GM18909 (cell line): ENCODE measurements around the gene LTBP4.

ENCODE experiments used
- ATAC-seq: cut with Tn5 transposase; IDR thresholded peaks from one replicate; pipeline ENCODE4 v1.9.1; 2021; ENCODE audit warnings: mild to moderate bottlenecking; ENCODE audit not compliant: unreplicated experiment, poor library complexity

The LTBP4 gene

GRCh38 chr19:40659116-40659515, 57.9 kb downstream of the LTBP4 start:
- ATAC-seq = no peak

DNA sequence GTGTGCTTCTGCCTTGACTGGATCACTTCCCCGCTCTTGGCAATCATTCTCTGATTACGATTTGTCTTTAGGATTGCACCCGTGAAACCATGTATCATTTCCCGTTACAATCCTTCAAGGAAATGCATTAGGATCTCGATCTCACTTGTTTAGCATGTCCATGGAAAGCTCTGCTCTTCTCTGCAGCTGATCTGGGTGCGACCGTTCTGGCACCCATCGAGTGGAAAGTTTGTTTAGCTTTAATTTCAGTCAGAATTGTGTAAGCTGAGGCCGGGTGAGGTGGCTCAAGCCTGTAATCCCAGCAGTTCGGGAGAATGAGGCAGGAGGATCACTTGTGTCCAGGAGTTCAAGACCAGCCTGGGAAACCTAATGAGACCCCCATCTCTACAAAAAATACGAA, 58.4 kb downstream of the LTBP4 start:
- ATAC-seq = no peak

DNA sequence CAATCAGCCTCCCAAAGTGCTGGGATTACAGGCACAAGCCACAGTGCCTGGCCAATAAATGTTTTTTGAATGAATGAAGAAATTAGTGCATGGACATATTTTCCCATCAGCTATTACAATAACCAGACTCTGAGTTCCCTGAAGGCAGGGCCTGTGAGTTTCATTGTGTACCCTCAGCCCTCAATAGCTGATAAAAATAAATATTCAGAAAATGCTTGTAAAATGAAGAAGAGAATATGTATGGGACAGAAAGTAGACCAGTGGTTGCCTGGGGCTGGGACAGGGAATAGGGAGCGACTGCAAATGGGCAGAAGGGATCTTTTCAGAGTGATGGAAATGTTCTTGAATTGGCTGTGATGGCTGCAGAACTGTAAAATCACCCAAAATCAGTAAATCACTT, 60.4 kb downstream of the LTBP4 start:
- ATAC-seq = no peak

DNA sequence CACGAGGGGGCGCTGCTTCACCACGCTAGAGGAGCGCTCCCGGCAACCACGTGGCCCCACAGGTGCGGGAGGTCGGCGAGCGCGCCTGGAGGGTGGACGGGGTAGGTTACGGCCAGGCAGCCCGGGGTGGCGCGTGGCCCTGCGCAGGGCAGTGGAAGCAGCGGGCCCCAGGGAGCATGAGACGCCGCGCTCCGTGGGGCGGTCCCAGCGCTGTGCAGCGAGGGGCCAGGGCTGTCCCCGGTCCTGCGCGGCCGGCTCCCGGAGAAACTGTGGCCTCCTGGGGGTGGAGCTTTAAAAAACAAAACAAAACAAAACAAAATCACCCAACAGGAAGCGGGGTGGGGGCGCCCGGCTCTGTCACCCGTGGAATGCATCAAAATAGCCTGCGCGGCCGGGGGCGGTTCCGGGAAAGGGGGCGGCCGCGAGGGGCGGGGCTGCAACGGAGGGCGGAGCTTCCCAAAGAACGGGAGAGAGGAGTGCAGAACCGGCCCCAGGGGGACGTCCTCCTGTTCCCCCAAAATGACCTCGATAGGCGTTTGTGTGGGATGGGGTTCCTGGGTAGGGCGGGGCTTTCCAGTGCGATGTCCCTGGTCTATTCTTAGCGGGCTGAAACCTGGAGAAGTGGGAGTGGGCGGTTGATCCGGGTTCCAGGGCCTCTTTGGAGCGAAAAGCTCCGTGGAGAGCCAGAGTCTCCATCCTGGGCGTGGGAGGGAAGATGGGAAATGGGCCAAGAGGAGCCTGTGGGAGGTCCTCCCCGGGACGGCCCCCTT, 61.9 kb downstream of the LTBP4 start:
- ATAC-seq = peak; percentile 85

DNA sequence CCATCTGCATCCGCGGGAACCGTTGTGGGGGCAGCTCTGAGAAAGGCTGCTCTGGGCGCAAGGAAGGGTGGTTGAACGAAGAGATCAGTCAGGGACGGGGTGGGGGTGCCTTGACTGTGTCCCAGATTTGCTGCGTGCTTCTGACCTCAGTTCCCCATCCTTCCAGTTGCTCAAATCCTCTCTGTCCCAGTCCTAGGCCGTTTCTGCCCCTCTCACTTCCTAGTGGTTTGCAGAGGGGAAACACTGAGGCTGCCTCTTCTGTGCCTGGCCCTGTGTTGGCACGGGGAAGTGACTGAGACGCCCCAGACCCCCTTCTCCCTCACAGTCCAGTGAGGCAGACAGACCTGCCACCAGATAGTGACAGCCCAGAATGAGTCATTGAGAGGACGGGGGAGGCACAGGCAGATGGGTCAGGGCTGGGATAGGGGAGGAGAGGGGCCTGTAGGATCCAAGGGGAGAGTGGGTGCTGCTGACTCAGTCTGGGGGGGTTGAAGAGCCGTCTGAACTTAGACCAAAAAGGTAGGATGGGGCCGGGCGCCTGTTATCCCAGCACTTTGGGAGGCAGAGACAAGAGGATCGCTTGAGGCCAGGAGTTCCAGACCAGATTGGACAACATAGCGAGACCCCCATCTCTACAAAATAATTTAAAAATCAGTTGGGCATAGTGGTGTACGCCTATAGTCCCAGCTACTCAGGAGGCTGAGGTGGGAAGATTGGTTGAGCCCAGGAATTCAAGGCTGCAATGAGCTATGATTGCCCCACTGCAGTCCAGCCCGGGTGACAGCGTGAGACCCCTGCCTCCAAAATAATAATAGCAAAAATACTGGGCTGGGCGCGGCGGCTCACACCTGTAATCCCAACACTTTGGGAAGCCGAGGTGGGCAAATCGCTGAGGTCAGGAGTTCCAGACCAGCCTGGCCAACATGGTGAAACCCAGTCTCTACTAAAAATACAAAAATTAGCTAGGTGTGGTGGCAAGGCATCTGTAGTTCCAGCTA, 62.8 kb downstream of the LTBP4 start:
- no peak for ATAC-seq

DNA sequence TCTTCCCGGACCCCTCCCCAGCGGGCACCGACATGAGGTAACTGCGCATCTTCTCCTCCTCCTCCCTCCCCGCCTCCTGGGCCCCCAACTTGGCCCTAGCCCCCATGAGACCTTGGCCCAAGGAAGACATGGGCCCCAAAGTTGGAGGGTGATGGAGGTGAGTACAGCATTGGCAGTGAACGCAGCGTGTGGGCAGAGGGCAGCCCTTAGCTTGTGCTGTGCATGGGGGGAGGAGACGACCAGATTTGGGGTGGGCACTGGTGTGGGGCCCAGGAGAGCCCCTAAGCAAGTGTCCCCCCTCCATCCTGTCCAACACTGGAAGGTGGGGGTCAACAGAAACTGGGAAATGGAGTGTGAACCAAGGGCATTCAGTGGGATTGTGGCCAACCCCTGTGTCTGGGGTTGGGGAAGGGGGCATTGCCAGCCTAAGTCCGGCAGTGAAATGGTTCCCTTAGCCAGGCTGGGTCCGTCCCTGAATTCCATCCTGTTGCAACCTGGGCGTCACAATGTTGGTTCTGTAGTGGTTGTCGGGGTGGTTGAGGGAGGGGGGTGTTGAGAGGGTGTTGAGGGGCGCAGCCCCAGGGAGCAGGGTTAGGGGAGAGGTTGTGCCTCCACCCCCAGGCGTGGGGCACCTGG, 65.8 kb downstream of the LTBP4 start:
- no peak for ATAC-seq

DNA sequence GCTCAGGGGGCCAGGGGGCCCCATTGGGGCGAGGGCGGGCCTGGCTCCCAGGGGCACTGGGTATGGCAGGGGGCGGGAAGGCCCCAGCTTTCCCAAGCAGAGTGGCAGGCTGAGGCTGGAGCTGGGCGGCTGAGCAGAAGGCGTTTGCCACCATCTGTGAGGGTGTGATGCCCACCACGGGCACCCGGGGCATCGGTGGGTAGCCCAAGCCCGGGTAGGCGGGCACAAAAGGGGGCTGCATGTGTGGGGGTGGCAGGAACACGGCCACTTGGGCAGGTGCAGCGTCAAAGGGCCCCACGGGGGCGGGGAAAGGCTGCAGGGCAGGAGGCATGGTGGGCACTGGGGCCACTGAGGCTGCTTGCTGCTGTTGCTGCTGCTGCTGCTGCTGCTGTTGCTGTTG, 66.4 kb downstream of the LTBP4 start:
- no peak for ATAC-seq

DNA sequence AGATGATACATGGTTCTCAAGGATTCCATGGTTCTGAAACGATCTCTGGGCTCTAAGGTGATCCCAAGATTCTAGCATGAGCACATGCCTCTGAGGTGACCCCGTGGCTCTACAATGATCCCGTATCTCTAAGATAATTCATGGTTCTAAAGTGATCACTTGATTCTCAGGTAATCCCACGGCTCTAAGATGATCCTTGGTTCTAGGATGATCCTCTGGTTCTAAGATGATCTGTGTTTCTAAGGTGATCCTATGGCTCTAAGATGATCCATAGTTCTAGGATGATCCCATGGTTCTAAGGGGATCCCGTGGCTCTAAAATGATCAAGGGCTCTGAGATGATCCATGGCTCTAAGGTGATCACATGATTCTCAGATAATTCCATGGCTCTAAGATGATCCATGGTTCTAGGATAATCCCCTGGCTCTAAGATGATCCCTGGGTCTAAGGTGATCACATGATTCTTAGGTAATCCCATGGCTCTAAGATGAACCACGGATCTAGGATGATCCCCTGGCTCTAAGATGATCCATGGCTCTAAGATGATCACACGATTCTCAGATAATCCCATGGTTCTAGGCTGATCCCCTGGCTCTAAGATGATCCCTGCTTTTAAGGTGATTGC, 67.9 kb downstream of the LTBP4 start:
- no peak for ATAC-seq

- no peak for ATAC-seq
These were observed 70.2 kb downstream of the LTBP4 start for GRCh38 chr19:40671404-40671803.

DNA sequence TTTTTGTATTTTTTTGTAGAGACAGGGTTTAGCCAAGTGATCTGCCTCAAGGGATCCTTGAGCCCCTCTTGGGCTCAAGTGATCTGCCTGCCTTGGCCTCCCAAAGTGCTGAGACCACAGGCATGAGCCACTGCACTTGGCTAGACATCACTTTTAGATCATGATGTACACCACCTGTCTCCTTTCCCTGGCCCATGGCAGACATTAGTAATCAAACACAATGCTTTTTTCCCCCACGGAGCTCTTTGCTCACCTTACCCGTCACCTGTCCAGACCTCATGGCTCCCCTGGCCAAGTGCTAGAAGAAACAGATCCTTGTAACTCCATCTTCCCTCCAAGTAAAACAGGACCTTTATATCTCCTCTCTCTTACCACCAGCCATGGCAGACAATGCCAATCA, 70.9 kb downstream of the LTBP4 start:
- ATAC-seq = no peak

GRCh38 chr19:40672573-40673299, 71.6 kb downstream of the LTBP4 start:
- no peak for ATAC-seq

DNA sequence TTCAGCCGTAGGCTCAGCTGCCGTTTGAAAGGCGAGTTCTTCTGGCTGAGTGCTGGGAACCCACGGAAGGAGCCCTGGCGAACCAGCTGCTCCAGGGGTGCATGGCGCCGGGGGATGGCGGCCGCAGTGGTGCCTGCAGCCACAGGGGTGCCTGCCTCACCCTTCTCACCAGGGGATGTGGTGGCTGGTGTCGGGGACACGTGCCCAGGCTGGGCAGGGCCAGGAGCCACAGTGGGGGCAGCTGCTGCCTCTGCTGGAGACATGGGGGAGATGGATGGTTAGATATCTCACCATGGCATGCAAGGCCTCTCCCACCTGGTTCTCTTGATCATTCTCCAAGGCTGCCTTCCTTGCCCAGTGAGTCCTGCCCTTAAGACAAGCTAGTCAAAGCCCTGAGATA, 72.2 kb downstream of the LTBP4 start:
- no peak for ATAC-seq

DNA sequence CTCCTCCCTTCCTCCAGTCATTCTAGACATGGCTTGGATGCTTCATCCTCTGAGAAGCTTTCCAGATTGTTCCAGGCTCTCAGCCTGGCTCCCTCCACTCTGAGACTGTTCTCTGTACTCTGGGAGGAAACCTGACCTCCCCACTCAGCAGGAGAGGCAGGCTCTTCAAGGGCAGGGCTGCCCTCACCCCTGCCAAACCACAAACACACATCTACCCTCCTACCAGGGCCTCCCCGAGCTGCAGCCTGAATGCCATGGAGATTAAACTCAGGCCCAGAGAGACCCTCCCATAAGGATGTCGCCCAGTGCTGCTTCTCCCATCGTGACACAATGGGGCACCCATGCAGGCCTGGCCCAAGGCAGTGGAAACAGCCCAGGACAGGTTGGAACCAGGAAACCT, 73.1 kb downstream of the LTBP4 start:
- ATAC-seq = no peak

DNA sequence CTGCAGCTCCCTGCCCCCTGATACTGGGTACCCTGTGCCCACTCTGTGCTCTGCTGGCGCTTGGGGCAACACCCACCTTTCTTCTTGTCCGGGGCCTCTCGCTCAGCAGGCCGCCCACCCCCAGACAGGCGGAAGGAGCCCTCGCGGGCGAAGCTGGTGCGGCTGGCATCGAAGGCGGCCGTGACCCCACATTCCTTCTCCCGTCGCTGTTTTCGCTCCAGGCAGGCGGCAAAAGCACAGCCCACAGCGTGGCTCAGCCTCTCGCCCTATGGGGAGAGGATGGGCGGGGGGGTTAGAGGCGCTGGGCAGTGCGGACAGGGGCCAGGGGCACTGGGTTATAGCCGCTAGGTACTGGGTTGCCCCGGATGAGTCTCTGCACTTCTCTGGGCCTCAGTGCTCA, 76.0 kb downstream of the LTBP4 start:
- ATAC-seq = no peak
